Tibial artery (tissue), 4 donors: Measurements from ENCODE around the gene GLS.

Source experiments
- DNase-seq, 2 donors: peaks; one replicate each; pipeline ENCODE4 v3.0.0-alpha.2; 2019
- H3K27ac ChIP-seq, 2 donors: fragments of 200-600 bp; sonication (generic) in 1 of 2; 1 replicate in 1 of 2; 2 replicates in 1 of 2; pipeline ENCODE4 v1.5.1; 2018 to 2019; ENCODE audit warnings: mild to moderate bottlenecking in 1 of 2
- H3K27me3 ChIP-seq, 2 donors: fragments of 200-600 bp; sonication (generic) in 1 of 2; one replicate each; pipeline versions ENCODE4 v1.5.1 to v1.6.0; 2016 to 2019
- H3K36me3 ChIP-seq, 3 donors: fragments of 200-600 bp; sonication (generic) in 2 of 3; one replicate each; pipeline ENCODE4 v1.5.1; 2016 to 2019; ENCODE audit warnings: mild to moderate bottlenecking in 2 of 3
- H3K4me1 ChIP-seq, 4 donors: fragments of 200-600 bp; sonication (generic) in 2 of 4; 1 replicate in 3 of 4; 2 replicates in 1 of 4; pipeline ENCODE4 v1.5.1; 2016 to 2019
- H3K4me3 ChIP-seq, 2 donors: fragments of 200-600 bp; sonication (generic) in 1 of 2; 1 replicate in 1 of 2; 2 replicates in 1 of 2; pipeline ENCODE4 v1.5.1; 2018 to 2019; ENCODE audit warnings: mild to moderate bottlenecking in 2 of 2
- H3K9me3 ChIP-seq, 3 donors: fragments of 200-600 bp; sonication (generic) in 1 of 3; one replicate each; pipeline ENCODE4 v1.5.1; 2016 to 2019
- CTCF ChIP-seq, 2 experiments: fragments of 200-600 bp in 1 of 2; fragments of 450-650 bp in 1 of 2; IDR thresholded peaks; one replicate each; pipeline ENCODE4 v1.5.1; 2017 to 2019; ENCODE audit warnings: antibody characterized with exemption in 2 of 2, mild to moderate bottlenecking in 1 of 2, moderate library complexity in 1 of 2
- intact Hi-C: fragments of 100-400 bp; cut with DNase I; formaldehyde crosslinking; loops from one replicate; pipeline ENCODE4 v1.15.0; 2023; ENCODE audit warnings: low total_unique reads

The GLS gene

GRCh38 chr2:191008286-191008685 lies 127.7 kb downstream of the GLS start:
- no peak for DNase-seq
- TF ChIP-seq CTCF (IDR thresholded peaks at IDR 0.05) = no peak
- peaks cover 0 to 27% (median 13%) of the 10 kb centered on the region in 4 donors for H3K4me1 ChIP-seq
- H3K27ac ChIP-seq = no peak overlapping the region
- no peak overlapping the region for H3K4me3 ChIP-seq
- H3K36me3 ChIP-seq = peaks cover 46 to 60% (median 48%) of the 10 kb centered on the region in 3 donors
- intact Hi-C loops = no loop called here
- no peaks in the 10 kb centered on the region for H3K9me3 ChIP-seq
- no peaks in the 10 kb centered on the region for H3K27me3 ChIP-seq

GRCh38 chr2:191009541-191010374 lies 129.1 kb downstream of the GLS start:
- Histone ChIP-seq H3K4me3 (no peak overlapping the region), H3K36me3 (peaks cover 32 to 46% (median 33%) of the 10 kb centered on the region in 3 donors), H3K4me1 (peaks cover 0 to 30% (median 15%) of the 10 kb centered on the region in 4 donors), H3K27me3 (no peaks in the 10 kb centered on the region), H3K27ac (no peak overlapping the region), H3K9me3 (no peaks in the 10 kb centered on the region)
- TF ChIP-seq CTCF (IDR thresholded peaks at IDR 0.05) = no peak
- no peak for DNase-seq
- intact Hi-C loops = loop anchor here (5.0 kb wide), 1 partner anchor 157 kb away; no protein-coding TSS in a partner anchor

GRCh38 chr2:191010887-191011885 lies 130.6 kb downstream of the GLS start:
- H3K4me3 ChIP-seq = no peak overlapping the region
- H3K4me1 ChIP-seq = peaks cover 0 to 33% (median 16%) of the 10 kb centered on the region in 4 donors
- H3K36me3 ChIP-seq = peaks cover 17 to 32% (median 19%) of the 10 kb centered on the region in 3 donors
- H3K27ac ChIP-seq = no peak overlapping the region
- H3K27me3 ChIP-seq = no peaks in the 10 kb centered on the region
- intact Hi-C loops = loop anchor here (5.0 kb wide), 1 partner anchor 159 kb away; no protein-coding TSS in a partner anchor
- H3K9me3 ChIP-seq = no peaks in the 10 kb centered on the region
- DNase-seq = no peak
- TF ChIP-seq CTCF (IDR thresholded peaks at IDR 0.05) = no peak

- intact Hi-C loops = loop anchor here (5.0 kb wide), 1 partner anchor 160 kb away; no protein-coding TSS in a partner anchor
- H3K27me3 ChIP-seq = no peaks in the 10 kb centered on the region
- H3K27ac ChIP-seq = no peak overlapping the region
- DNase-seq = no peak
- peaks cover 6 to 21% (median 8%) of the 10 kb centered on the region in 3 donors for H3K36me3 ChIP-seq
- no peaks in the 10 kb centered on the region for H3K9me3 ChIP-seq
- H3K4me3 ChIP-seq = peak overlapping the region; percentile 73
- TF ChIP-seq CTCF (IDR thresholded peaks at IDR 0.05) = no peak
- peaks cover 0 to 33% (median 16%) of the 10 kb centered on the region in 4 donors for H3K4me1 ChIP-seq
Observed at GRCh38 chr2:191012346-191012745, 131.7 kb downstream of the GLS start.
